Coronary artery (tissue), 2 donors: ENCODE data around the gene TMEM9B.

Source experiments
- DNase-seq: peaks from one replicate; pipeline ENCODE4 v3.0.0-alpha.2; 2017; ENCODE audit warnings: low spot score
- H3K27ac ChIP-seq, 2 donors: fragments of 200-600 bp; sonication (generic); one replicate each; pipeline ENCODE4 v1.5.1; 2016 to 2019
- H3K4me3 ChIP-seq: fragments of 200-600 bp; sonication (generic); 2 replicates; pipeline ENCODE4 v1.5.1; 2016; ENCODE audit warnings: mild to moderate bottlenecking, moderate library complexity
- CTCF ChIP-seq: fragments of 200-600 bp; sonication (generic); IDR thresholded peaks from one replicate; pipeline ENCODE4 v1.5.1; 2019; ENCODE audit warnings: antibody characterized with exemption

TMEM9B gene

DNA sequence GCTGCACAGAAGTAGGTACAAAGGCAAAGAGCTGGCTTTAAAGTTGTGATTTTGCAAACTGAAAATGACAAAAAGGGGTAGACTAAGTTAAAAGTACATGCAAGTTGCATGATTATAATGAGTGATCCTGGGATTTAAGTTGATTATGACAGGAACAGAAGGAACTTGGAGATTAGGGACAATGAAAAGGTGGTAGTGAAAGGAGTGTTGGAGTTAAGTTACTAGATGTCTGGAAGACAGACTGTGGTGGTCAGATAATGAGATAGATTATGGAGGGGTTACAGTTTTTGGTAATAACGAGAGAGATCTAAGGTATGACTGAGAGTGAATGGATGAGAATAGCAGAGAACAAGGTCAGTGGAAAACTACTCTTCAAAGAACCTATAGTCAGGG is 7.7 kb upstream of the TMEM9B start:
- H3K27ac ChIP-seq = no peak overlapping the region
- no peak overlapping the region for H3K4me3 ChIP-seq
- no peak for DNase-seq
- TF ChIP-seq CTCF = no peak

DNA sequence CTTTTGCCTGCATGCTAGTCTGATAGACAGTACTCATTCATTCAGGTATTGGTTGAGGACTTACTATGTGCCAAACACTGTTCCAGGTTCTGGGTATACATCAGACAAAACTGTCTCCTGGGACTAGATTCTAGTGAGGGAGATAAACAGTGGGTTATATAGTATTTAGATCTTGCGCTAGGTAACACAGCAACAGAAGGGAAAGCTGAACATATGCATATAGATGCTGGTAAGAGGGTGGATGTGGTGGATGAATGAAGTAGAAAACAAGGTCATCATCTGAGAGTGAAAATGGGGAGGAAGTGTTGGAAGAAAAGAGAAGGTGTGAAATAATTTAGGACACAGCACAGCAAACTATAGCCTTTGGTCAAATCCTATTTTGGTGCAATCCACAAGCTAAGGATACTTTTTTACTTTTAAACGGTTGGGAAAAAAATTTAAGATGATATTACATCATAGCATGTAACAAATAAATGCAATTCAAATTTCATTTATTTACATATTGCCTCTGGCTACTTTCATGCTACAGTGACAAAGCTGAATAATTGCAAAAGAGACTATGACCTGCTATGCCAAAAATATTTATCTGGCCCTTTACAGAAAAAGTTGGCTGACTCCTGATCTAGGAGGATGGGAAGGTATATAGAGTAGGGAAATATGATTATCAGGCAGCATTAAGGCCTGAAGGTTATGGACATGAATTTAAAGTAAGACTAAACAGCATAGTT is 7.1 kb upstream of the TMEM9B start:
- H3K27ac ChIP-seq = no peak overlapping the region
- TF ChIP-seq CTCF = no peak
- no peak overlapping the region for H3K4me3 ChIP-seq
- DNase-seq = no peak

DNA sequence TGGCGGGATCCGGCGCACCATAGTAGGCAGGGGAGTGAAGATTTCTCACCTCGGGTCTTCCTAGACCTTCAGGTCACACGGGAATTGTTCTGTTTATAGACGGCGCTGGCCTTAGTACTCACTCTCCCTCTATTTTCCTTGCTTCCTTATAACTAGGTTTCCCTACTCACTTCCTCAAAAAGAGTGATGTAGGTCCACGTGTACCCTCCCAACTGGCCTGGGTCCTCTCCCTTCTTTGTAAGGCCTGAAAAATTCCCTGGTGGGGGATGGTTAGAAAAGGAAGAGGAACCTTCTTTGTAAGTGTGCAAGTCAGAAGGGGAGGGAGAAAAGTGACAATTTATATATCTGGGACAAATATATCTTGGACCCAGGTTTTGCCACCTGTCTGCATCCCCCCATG is 2.9 kb upstream of the TMEM9B start:
- Histone ChIP-seq H3K4me3 (no peak overlapping the region), H3K27ac (no peak overlapping the region)
- TF ChIP-seq CTCF = no peak
- DNase-seq = no peak

DNA sequence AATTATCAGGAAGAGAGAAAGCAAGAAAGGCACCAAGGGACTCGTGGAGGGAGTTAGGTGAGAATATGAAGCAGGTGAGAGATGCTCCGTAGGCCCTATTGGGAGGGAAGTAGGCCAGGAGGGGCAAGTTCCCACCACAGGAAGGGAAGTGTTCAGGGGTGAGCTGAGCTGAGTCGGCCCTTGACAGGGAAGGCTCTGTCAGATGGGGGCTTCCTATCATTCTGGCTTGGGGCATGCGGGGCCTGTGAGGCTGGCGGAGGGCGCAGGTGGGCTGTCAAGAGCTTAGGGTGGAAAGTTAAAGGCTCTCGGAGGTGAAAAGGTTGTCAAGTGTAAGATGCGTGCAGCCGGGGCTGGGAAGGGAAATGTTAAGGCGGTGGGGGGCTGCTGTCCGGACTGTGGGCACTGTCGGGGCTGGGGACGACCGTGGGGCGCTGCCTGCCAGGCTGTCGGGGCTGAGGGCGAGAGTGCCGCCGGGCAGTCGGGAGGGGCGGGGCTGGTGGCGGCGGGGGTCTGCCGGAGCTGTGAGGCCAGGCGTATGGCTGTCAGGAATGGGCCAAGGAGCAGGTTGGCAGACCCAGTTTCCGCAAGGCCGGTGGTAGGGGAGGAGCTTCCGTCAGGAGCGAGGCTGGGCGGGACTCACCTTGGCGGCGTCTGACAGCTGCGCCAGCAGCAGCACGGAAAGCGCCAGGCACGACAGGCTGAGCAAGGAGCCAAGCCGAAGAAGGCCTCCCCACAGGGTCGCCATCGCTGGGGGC is 496 bp downstream of the TMEM9B start:
- H3K27ac ChIP-seq = peak overlapping the region; percentile 95 to 99
- no peak for TF ChIP-seq CTCF
- H3K4me3 ChIP-seq = peak overlapping the region; percentile 95
- DNase-seq = peak; percentile 92

DNA sequence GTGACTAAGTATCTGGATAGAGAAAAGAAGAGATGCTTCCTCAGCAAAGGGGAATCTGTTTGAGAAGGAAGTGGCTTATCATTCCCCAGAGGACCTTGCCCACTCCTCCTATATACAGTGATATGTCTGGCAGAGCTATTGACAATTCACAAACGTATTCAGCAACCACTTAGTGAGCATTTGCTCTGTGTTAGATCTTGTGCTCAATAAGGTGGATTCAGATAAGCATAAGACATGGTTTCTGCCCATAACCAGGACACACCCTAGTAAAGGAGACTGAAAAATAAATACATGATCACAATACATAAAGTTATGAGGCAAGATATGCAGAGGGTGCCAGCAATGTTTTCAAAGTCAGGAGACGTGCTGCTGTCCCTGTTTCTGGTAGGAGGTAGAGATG is 1.4 kb downstream of the TMEM9B start:
- peak overlapping the region in 1 of 2 donors; percentile 23 for H3K27ac ChIP-seq
- peak overlapping the region; percentile 95 for H3K4me3 ChIP-seq
- no peak for TF ChIP-seq CTCF
- no peak for DNase-seq

- H3K27ac ChIP-seq = no peak overlapping the region
- no peak for DNase-seq
- no peak overlapping the region for H3K4me3 ChIP-seq
- TF ChIP-seq CTCF = no peak
These were observed 2.8 kb downstream of the TMEM9B start for GRCh38 chr11:8961401-8961800.
